ENCODE measurements around the gene PODNL1.

- TF ChIP-seq HDAC6 (IDR thresholded peaks at IDR 0.05; ENCODE audit: unreplicated experiment) (no peak), MXI1 (IDR thresholded peaks at IDR 0.05; ENCODE audit: low read depth, low read length) (no peak), SMAD1 (IDR thresholded peaks at IDR 0.05; ENCODE audit: low read depth, partially characterized antibody) (no peak), BACH1 (IDR thresholded peaks at IDR 0.05; ENCODE audit: borderline replicate concordance) (no peak), ZNF24 (IDR thresholded peaks at IDR 0.05) (no peak), EZH2 (IDR thresholded peaks at IDR 0.05; ENCODE audit: borderline replicate concordance, control insufficient read depth, low read depth, low read length) (no peak), EP300 (IDR thresholded peaks at IDR 0.05; ENCODE audit: borderline replicate concordance in 1 of 2, control insufficient read depth in 1 of 2, low read depth in 2 of 2, low read length in 2 of 2) (no peak), CEBPB (IDR thresholded peaks at IDR 0.05; ENCODE audit: borderline replicate concordance in 1 of 2, low read depth in 2 of 2, low read length in 2 of 2) (no peak)
- TF ChIP-seq, protein P1, sequence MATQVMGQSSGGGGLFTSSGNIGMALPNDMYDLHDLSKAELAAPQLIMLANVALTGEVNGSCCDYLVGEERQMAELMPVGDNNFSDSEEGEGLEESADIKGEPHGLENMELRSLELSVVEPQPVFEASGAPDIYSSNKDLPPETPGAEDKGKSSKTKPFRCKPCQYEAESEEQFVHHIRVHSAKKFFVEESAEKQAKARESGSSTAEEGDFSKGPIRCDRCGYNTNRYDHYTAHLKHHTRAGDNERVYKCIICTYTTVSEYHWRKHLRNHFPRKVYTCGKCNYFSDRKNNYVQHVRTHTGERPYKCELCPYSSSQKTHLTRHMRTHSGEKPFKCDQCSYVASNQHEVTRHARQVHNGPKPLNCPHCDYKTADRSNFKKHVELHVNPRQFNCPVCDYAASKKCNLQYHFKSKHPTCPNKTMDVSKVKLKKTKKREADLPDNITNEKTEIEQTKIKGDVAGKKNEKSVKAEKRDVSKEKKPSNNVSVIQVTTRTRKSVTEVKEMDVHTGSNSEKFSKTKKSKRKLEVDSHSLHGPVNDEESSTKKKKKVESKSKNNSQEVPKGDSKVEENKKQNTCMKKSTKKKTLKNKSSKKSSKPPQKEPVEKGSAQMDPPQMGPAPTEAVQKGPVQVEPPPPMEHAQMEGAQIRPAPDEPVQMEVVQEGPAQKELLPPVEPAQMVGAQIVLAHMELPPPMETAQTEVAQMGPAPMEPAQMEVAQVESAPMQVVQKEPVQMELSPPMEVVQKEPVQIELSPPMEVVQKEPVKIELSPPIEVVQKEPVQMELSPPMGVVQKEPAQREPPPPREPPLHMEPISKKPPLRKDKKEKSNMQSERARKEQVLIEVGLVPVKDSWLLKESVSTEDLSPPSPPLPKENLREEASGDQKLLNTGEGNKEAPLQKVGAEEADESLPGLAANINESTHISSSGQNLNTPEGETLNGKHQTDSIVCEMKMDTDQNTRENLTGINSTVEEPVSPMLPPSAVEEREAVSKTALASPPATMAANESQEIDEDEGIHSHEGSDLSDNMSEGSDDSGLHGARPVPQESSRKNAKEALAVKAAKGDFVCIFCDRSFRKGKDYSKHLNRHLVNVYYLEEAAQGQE (IDR thresholded peaks at IDR 0.05; ENCODE audit: low read depth, low read length) = no peak
- TF ChIP-seq, protein P2, sequence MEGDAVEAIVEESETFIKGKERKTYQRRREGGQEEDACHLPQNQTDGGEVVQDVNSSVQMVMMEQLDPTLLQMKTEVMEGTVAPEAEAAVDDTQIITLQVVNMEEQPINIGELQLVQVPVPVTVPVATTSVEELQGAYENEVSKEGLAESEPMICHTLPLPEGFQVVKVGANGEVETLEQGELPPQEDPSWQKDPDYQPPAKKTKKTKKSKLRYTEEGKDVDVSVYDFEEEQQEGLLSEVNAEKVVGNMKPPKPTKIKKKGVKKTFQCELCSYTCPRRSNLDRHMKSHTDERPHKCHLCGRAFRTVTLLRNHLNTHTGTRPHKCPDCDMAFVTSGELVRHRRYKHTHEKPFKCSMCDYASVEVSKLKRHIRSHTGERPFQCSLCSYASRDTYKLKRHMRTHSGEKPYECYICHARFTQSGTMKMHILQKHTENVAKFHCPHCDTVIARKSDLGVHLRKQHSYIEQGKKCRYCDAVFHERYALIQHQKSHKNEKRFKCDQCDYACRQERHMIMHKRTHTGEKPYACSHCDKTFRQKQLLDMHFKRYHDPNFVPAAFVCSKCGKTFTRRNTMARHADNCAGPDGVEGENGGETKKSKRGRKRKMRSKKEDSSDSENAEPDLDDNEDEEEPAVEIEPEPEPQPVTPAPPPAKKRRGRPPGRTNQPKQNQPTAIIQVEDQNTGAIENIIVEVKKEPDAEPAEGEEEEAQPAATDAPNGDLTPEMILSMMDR (IDR thresholded peaks at IDR 0.05 in 2 of 3, conservative IDR thresholded peaks at IDR 0.05 in 1 of 3; ENCODE audit: control insufficient read depth in 2 of 3, extremely low read depth in 1 of 3, insufficient read depth in 1 of 3, low read depth in 3 of 3, low read length in 3 of 3) = no peak
These were observed 27.2 kb upstream of the PODNL1 start for GRCh38 chr19:13965377-13965896.
